HT-29 (cell line): ENCODE measurements around the gene ADGRL3. TPM values are rescaled to one million over a fixed set of nuclear protein-coding genes. Genes with fewer than 3 reads are reported as not detected.
"Not testable (repeated sequence)": the region's sequence is repeated elsewhere in the genome, so short reads cannot be mapped to it uniquely, and the experiment has no call there.

Experiments used
- DNase-seq: peaks from one replicate; pipeline ENCODE4 v3.0.0-alpha.2; 2015; ENCODE audit warnings: low spot score
- total RNA-seq: library from RNA; depleted of rRNA; stranded (reverse); fragments of >200 nt; shearing (Covaris generic); gene quantifications from 2 replicates; pipeline ENCODE4 v1.2.3, GENCODE V29; 2014

The ADGRL3 gene
- total RNA-seq, 1 experiment from 2014 or later, result not detected

GRCh38 chr4:61205066-61205465 lies 4.9 kb downstream of the ADGRL3 start:
- no peak for DNase-seq

GRCh38 chr4:61207156-61207555 lies 7.0 kb downstream of the ADGRL3 start:
- not testable (repeated sequence) for DNase-seq

GRCh38 chr4:61210186-61210939 lies 10.2 kb downstream of the ADGRL3 start:
- DNase-seq, result no peak

GRCh38 chr4:61211781-61212180 lies 11.7 kb downstream of the ADGRL3 start:
- no peak for DNase-seq

GRCh38 chr4:61212788-61213187 lies 12.7 kb downstream of the ADGRL3 start:
- DNase-seq, result no peak

- no peak for DNase-seq
Measured at GRCh38 chr4:61214680-61215079, 14.6 kb downstream of the ADGRL3 start.

GRCh38 chr4:61217222-61217621 lies 17.1 kb downstream of the ADGRL3 start:
- no peak for DNase-seq

- no peak for DNase-seq
Measured at GRCh38 chr4:61220556-61220955, 20.4 kb downstream of the ADGRL3 start.

- DNase-seq, result no peak
Measured at GRCh38 chr4:61223385-61223784, 23.3 kb downstream of the ADGRL3 start.

GRCh38 chr4:61224573-61224972 lies 24.4 kb downstream of the ADGRL3 start:
- DNase-seq, result no peak

GRCh38 chr4:61225656-61226055 lies 25.5 kb downstream of the ADGRL3 start:
- no peak for DNase-seq

GRCh38 chr4:61231421-61231820 lies 31.3 kb downstream of the ADGRL3 start:
- DNase-seq, result no peak

- DNase-seq, result no peak
Measured at GRCh38 chr4:61239250-61239649, 39.1 kb downstream of the ADGRL3 start.

GRCh38 chr4:61243962-61244361 lies 43.8 kb downstream of the ADGRL3 start:
- DNase-seq, result no peak

- DNase-seq, result no peak
Measured at GRCh38 chr4:61245069-61245714, 45.1 kb downstream of the ADGRL3 start.

GRCh38 chr4:61246034-61246433 lies 45.9 kb downstream of the ADGRL3 start:
- no peak for DNase-seq

GRCh38 chr4:61248705-61249104 lies 48.6 kb downstream of the ADGRL3 start:
- no peak for DNase-seq

GRCh38 chr4:61251129-61251528 lies 51.0 kb downstream of the ADGRL3 start:
- DNase-seq, result no peak

- no peak for DNase-seq
Measured at GRCh38 chr4:61254406-61254805, 54.3 kb downstream of the ADGRL3 start.

GRCh38 chr4:61273233-61273632 lies 73.1 kb downstream of the ADGRL3 start:
- no peak for DNase-seq

GRCh38 chr4:61274286-61274685 lies 74.2 kb downstream of the ADGRL3 start:
- no peak for DNase-seq

GRCh38 chr4:61275241-61275640 lies 75.1 kb downstream of the ADGRL3 start:
- no peak for DNase-seq

- DNase-seq, result no peak
Measured at GRCh38 chr4:61276029-61276428, 75.9 kb downstream of the ADGRL3 start.
